ENCODE data around the gene PRDX2.
"Not testable (repeated sequence)": the region's sequence is repeated elsewhere in the genome, so short reads cannot be mapped to it uniquely, and the experiment has no call there.

The PRDX2 gene

DNA sequence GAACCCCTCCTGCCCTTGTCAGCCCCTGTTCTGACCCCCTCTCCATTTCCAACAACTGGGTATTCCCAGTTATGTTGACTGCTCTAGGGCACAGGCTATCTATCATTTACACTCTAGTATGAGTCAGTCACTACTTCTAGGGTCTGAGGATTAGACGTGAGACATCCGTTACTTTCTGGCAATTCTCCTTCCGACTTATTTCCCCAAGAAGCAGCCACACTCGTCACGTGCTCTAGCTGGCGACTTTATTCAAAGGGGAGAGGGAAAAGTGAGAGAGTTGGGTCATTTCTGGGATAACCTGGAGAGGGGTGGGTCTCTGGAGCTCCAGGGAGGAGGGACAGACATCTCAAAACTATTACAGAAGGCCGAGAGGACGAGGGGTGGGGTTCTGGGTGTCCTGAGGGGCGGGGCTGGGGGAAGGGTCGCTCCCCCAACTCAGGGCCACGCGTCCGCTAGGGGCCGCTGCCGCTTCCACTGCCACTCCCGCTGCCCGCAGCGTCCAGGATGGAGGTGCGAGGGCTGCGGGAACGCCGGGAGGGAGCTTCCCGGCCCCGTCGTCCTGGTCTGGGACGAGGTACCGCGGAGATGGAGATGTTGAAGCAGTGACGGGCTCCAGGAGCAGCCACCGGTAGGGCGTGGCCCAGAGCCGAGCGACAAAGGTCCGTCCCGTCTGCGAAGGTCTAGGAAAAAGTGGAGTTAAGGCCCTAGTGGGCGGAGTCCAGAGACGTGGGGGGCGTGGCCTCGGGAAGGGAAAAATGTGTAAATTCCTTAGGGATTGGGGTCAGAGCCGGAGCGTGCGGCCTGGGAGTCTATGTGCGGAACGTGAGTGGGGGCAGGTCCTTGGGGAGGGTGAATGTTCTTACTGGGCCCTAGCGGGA lies 23.9 kb upstream of the PRDX2 start:
- no peak for DNase-seq

DNA sequence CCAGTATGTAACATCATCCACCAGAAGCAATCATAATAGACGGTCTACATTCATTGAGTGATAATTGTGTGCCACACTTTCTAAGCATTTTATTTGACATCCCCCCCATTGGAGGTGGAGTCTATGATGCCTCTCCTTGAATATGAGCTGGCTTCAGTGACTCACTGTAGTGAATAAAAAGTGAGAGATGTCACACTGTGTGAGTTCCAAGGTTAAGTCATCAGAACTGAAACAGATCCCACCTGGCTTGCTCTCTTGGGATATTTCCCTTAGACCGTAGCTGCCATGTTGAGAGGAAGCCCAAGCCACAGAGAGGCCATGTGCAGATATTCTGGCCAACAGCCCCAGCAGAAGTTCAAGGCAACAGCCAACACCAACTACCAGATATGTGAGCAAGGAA lies 20.2 kb upstream of the PRDX2 start:
- no peak for DNase-seq

DNA sequence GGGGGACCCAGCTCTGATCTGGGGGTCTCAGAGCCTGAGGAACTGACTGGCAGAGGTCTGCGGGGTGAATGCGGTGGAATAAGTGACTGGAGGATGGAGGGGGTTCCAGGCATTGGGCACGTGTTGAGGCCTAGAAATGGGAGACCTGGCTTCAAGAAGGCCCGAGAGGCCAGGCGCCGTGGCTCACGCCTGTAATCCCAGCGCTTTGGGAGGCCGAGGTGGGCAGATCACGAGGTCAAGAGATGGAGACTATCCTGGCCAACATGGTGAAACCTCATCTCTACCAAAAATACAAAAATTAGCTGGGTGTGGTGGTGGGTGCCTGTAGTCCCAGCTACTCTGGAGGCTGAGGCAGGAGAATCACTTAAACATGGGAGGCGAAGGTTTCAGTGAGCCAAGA lies 16.2 kb upstream of the PRDX2 start:
- DNase-seq: not testable (repeated sequence)

DNA sequence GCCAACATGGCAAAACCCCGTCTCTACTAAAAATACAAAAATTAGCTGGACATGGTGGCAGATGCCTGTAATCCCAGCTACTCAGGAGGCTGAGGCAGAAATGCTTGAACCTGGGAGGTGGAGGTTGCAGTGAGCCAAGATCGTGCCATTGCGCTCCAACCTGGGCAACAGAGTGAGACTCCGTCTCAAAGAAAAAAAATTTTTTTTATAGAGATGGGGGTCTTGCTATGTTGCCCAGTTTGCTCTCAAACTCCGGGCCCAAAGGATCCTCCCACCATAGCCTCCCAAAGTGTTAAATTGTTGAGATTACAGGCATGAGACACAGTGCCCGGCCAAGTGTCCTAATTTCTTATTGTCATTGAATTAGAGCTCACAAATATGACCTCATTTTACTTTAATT lies 15.6 kb upstream of the PRDX2 start:
- not testable (repeated sequence) for DNase-seq

DNA sequence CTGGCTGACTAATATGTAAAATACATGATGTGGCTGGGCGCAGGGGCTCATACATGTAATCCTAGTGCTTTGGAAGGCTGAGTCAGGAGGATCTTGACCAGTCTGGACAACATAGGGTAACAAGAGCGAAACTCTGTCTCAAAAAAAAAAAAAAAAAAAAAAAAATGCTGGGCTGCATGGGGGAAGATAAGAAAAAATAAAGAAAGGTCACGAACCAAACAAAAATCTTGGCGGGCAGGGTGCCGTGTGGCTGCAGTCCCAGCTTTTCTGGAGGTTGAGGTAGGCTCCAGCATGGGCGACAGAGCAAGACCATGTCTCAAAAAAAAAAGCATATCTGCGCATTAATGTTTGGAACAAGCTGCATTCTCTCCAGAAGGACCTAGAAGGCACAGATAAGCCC lies 13.5 kb upstream of the PRDX2 start:
- DNase-seq: no peak

DNA sequence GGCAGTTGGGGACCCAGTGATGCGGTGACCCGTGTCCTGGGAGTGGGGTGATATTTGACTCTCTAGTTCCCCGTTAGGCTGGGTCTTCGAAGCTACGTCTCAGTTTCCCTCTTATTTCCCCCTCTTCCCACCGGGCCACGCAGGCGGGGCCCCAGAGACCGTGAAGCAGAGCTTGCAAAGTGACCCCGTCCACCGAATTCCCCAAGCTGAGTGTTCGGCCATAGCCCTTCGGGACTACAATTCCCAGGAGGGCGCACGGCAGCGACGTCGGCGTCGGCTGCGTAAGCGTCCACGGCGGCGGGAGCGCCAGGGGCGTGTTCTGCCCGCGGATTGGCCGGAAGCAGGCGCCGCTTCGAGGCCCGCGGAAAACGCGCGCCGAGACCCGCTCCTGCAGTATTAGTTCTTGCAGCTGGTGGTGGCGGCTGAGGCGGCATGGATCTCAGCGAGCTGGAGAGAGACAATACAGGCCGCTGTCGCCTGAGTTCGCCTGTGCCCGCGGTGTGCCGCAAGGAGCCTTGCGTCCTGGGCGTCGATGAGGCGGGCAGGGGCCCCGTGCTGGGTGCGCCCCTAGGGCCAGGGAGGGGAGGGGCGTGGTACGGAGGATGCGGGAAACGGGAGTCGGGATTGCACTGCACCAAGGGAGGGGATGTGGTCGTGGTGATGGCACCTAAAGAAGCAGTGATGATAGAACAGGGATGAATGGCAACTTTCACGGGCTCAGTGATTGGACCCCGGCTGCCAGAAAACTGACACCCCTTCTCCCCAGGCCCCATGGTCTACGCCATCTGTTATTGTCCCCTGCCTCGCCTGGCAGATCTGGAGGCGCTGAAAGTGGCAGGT lies 4.9 kb upstream of the PRDX2 start, which contains the start of gene RNASEH2A:
Gene RNASEH2A (plus strand): TSS at position 343 of the 840 bp plus-strand sequence. CDS start 90 bp downstream, at position 433.
- DNase-seq: peak; percentile 63

DNA sequence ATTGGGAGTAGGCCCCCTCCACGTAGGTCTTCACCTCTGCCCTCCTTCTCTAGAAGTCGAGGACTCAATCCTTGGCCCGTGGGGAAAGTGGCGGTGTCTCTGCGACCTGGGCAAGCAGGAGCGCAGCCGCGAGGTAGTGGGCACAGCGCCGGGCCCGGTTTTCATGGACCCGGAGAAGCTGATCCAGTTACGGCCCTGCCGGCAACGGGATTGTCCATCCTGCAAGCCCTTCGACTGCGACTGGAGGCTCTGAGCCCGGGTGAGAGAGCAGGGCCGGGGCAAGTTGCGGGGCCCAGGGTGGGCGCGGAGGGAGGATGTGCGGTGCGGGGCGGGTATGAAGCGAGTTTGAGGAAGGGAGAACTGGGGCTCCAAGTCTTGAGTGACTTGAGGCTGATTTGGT lies 2.5 kb upstream of the PRDX2 start:
- no peak for DNase-seq

DNA sequence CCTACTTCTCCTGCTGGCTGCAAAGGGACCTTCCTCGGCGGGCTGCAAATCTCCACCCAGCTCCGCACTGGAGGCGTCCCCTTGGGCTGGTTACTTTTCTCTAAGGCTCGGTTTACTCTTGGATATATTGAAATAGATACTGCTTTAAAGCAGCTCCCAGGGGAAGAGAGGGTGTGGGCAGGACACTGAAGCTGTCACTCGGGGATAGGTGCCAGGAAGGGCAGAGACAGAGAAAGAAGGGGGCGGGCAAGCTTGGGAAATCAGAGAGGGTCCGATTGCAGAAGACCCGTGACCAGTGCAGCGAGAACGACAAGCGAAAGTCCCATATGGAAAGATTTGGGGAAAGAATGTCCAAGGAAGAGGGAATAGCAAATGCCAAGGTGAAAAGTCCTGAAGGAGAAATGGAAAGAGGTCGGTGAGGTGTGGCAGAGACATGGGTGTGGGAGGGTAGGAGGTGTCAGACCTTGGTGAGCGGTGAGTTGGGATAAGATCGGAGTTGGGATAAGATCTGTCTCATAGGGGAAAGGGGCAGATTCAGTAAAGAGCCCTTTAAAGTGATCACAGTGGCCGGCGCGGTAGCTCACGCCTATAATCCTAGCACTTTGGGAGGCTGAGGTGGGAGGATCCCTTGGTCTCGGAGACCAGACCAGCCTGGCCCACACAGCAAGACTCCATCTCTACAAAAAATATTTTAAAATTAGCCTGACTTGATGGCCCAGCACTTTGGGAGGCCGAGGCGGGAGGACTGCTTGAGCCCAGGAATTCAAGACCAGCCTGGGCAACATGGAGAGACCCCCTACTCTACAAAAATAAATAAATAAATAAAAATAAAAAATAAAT lies 887 bp upstream of the PRDX2 start:
- DNase-seq: no peak

DNA sequence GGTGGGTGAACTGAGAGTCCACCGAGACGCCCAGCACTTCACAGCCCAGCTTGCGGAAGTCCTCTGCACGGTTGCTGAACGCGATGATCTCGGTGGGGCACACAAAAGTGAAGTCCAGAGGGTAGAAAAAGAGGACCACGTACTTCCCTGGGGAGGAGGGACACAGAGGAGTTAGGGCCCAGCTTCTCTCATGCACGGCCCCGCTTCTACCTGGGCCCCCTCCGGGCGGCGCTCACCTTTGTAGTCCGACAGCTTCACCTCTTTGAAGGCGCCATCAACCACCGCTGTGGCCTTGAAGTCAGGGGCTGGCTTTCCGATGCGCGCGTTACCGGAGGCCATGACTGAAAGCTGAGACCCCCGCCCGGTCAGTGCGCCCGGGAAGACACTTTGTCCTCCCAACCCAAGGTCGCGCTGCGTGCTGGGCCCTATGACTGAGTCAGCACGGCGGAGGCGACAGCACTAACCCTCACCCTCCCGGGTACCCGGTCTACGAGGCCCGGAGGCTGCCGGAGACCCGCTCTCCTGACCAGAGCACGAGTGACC lies 606 bp downstream of the PRDX2 start:
- DNase-seq: no peak

DNA sequence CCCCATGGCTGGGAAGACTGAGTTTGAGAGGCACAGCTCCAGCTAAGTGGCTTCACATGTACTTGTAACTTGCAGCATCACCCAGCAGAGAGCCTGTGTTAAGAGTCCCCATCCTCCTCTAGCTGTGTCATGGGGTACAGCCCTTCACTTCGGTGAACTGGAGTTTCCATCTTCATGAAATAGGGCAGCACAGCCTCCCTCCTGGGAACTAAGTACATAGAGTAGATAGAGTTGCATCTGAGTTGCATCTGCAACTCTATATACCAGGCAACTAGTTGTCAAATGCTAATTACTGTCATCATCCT lies 1.2 kb downstream of the PRDX2 start:
- DNase-seq: no peak

DNA sequence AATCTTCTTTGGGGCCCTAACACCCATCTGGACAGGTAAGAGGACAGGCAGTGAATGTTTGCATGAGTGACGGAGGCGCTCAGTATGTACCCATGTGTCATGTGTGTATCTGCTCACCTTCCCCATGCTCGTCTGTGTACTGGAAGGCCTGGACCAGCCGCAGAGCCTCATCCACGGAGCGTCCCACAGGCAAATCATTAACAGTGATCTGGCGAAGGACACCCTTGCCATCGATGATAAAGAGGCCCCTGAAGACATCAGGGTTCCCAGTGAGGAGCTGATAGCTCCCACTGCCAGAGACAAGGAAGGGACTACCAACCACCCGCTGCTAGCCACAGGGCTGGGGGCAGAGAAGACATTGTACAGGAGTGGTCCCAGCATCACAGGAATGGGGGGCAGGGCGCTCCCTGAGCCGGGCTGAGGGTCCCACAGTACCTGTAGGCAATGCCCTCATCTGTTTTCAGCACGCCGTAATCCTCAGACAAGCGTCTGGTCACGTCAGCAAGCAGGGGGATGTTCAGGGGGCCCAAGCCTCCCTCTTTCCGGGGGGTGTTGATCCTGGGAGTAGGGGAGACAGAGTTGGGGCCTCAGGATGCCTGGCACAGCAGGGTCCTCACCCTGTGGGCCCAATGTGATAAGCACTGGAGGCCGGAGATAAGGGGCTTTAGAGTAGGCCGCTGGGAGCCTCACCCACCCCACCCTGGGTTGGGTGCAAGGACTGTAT lies 1.7 kb downstream of the PRDX2 start:
- no peak for DNase-seq

DNA sequence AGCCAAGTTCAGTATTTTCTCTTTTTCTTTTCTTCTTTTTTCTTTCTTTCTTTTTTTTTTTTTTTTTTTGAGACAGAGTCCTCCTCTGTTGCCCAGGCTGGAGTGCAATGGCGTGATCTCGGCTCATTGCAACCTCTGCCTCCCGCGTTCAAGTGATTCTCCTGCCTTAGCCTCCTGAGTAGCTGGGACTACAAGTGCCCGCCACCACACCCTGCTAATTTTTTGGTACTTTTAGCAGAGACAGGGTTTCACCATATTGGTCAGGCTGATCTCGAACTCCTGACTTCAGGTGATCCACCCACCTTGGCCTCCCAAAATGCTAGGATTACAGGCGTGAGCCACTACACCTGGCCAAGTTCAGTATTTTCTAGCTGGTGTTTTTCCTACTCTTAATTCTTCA lies 4.0 kb downstream of the PRDX2 start:
- DNase-seq: not testable (repeated sequence)

DNA sequence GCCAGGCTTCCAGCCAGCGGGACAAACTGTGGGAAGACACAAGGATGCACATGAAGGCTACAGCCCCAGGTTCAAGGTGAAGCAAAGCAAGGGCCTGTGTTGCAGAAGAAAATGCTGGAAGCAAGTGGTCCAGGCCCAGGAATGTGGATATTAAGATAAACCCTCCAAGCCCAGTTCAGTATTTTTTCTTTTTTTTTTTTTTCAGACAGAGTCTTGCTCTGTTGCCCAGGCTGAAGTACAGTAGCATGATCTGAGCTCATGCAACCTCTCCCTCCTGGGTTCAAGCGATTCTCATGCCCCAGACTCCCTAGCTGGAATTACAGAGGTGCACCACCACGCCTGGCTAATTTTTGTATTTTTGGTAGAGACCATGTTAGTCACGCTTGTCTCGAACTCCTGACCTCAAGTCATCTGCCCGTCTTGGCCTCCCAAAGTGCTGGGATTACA lies 4.4 kb downstream of the PRDX2 start:
- DNase-seq: no peak

DNA sequence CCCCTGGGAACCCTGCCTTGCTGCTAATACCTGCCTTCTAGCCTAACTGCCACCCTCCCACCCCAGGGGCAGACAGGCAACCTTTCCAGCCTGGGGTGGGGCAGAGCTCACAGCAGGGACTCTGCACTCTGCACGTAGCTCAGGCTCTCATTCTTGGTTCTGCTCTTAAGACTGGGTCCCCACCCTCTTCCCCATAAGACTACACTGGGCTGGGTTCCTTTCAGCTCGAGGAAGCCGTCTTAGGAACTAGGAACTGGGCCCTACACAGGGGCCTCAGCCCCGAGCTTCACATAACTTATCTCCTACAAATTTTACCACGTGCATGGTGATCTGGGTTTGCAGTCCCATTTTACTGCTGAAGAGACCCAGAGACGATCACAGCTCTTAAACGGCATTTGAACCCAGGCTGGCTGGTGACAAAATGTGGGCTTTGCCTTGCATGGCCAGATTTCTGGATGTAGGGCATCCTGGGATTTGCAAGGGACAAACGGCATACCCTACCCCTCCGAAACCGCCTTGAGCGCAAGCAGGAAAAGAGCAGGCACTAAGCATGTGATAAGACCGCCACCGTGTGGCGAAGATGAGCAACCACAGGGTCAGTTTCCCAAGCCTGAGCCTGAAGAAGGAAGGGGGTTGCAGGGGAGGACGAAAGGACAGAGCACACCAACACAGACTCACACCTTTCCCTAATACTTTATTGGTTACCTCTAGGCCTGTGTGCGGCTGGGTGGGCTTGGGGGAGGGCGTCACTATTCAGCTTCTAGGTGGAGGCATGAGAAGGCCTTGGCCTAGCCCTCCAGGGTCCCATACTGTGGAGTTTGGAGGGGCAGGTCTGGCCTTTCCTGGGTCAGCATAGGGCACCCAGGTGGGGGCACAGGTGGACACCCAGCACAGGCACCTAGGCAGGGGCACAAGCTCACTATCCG lies 5.2 kb downstream of the PRDX2 start:
- DNase-seq: no peak

DNA sequence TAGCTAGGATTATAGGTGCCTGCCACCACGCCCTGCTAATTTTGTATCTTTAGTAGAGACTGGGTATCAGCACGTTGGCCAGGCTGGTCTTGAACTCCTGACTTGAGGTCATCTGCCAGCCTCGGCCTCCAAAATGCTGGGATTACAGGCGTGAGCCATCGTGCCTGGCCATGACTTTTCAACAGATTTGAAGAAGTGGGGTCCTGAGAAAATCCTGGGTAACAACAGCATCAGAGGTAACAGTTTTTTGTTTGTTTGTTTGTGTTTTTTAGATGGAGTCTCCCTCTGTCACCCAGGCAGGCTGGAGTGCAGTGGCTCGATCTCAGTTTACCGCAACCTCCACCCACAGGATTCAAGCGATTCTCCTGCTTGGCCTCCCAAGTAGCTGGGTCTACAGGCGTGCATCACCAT lies 6.6 kb downstream of the PRDX2 start:
- DNase-seq: no peak

DNA sequence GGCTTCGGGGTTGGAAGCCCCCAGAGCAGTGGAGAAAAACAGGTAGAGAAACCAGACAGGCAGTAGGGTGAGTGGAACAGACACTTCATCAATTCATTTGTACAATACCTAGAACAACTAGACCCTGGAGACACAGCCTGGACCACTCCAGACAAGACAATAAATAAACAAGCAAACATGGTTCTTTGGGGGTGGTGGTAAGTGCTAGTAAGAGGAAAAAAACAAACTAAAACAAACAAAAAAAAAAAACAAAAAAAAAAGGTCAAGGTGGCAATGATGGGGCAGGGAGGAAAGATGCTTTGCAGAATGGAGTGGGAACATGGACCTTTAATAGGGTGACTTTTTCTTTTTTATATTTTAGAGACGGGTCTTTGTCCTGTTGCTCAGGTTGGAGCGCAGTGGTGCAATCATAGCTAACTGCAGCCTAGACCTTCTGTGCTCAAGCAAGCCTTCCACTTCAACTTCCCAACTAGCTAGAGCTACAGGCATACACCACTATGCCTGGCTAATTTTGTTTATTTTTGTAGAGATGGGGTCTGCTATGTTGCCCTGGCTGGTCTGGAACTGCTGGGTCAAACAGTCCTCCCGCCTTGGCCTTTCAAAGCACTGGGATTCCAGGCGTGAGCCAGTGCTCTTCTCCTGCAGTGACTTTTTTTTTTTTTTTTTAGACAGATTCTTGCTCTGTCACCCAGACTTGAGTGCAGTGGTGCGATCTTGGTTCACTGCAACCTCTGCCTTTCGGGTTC lies 7.2 kb downstream of the PRDX2 start:
- no peak for DNase-seq

DNA sequence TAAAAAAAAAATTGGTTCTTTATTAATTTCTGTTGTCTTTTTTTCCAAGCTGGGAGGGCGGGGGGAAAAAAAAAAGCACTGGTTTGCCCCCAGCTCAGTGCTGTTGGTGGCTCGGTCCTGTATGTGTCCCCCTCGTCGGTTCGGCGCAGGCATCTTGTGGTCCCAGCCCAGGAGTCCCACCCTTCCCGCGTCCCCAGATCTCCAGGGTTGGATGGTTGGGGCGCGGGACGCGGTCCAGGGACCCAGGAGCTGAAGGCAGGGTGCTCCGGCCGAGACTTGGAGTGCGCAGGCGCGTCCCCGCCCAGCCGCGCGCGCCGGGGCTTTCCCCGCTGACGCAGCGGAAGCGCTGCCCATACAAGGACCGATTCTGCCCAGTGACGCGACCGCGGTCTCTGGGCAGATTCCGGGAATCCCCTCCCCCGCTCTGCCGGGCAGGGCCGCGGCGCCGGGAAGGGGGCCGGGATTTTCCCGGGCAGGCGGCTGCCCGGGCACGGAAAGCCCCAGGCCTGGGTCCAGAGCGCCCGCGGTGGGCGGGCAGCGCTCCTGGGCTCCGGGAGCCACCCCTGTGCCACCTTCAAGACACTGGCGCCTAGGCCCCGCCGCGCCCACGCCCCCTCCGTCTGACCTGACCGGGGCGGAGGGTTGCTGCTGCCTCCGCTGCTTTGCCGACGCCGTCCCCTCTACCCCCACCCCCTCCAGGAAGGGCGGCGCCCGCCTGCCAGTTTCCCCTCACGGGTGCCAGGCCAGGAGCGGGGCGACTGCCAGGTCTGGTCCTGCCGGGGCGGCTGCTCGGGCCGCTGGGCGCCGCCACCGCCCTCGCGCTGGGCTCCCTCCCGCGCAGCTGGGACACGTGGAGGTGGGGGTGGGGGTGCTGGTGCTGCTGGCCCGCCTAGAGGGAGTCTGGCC lies 8.1 kb downstream of the PRDX2 start:
- DNase-seq: peak; percentile 51

DNA sequence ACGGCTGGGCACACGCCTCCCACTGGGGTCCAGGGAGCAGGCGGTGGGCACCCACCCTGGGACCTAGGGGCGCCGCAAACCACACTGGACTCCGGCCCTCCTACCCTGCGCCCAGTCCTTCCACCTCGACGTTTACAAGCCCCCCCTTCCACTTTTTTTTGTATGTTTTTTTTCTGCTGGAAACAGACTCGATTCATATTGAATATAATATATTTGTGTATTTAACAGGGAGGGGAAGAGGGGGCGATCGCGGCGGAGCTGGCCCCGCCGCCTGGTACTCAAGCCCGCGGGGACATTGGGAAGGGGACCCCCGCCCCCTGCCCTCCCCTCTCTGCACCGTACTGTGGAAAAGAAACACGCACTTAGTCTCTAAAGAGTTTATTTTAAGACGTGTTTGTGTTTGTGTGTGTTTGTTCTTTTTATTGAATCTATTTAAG lies 8.7 kb downstream of the PRDX2 start:
- no peak for DNase-seq

All from NCI-H1436 treated with DMSO at 0.1 percent for 48 hours (cell line).